Ascending aorta (tissue), 2 donors: ENCODE measurements around the gene ISYNA1. TPM values are rescaled to one million over a fixed set of nuclear protein-coding genes. Genes with fewer than 3 reads are reported as not detected.

ENCODE experiments used
- DNase-seq, 2 donors: peaks; one replicate each; pipeline ENCODE4 v3.0.0-alpha.2; 2019; ENCODE audit warnings: low spot score in 2 of 2
- H3K27ac ChIP-seq, 2 donors: fragments of 200-600 bp; sonication (generic); one replicate each; pipeline ENCODE4 v1.5.1; 2016 to 2017; ENCODE audit warnings: mild to moderate bottlenecking in 1 of 2
- H3K27me3 ChIP-seq: fragments of 200-600 bp; sonication (generic); one replicate; pipeline ENCODE4 v1.5.1; 2017
- H3K36me3 ChIP-seq, 2 donors: fragments of 200-600 bp; sonication (generic); one replicate each; pipeline ENCODE4 v1.5.1; 2016
- H3K4me1 ChIP-seq, 2 donors: fragments of 200-600 bp; sonication (generic); one replicate each; pipeline ENCODE4 v1.5.1; 2016 to 2017; ENCODE audit warnings: mild to moderate bottlenecking in 1 of 2
- H3K4me3 ChIP-seq, 2 donors: fragments of 200-600 bp; sonication (generic); one replicate each; pipeline ENCODE4 v1.5.1; 2016 to 2017; ENCODE audit warnings: mild to moderate bottlenecking in 1 of 2
- H3K9me3 ChIP-seq, 2 donors: fragments of 200-600 bp; sonication (generic); one replicate each; pipeline ENCODE4 v1.5.1; 2016
- CTCF ChIP-seq, 3 experiments: fragments of 200-600 bp in 2 of 3; fragments of 450-650 bp in 1 of 3; sonication (generic) in 2 of 3; IDR thresholded peaks; one replicate each; pipeline ENCODE4 v1.5.1; 2016 to 2019; ENCODE audit warnings: antibody characterized with exemption in 3 of 3, mild to moderate bottlenecking in 1 of 3, moderate library complexity in 1 of 3
- intact Hi-C: fragments of 100-400 bp; cut with DNase I; formaldehyde crosslinking; loops from one replicate; pipeline ENCODE4 v1.15.1; 2023
- total RNA-seq: library from RNA; depleted of rRNA; stranded (reverse); fragments of >200 nt; gene quantifications from one replicate; pipeline ENCODE4 v1.1.0, GENCODE V29; 2016

Gene ISYNA1
- total RNA-seq, 1 donor from 2014 or later, result 93.1 TPM

GRCh38 chr19:18420930-18421329 is 17.0 kb downstream of the ISYNA1 start:
- H3K4me1 ChIP-seq, result peaks cover 12 to 53% of the 10 kb centered on the region in 2 donors
- TF ChIP-seq CTCF (IDR thresholded peaks at IDR 0.05), result no peak
- no peaks in the 10 kb centered on the region for H3K9me3 ChIP-seq
- no peaks in the 10 kb centered on the region for H3K36me3 ChIP-seq
- intact Hi-C loops, result no loop called here
- peak overlapping the region in 1 of 2 donors; percentile 65 for H3K4me3 ChIP-seq
- no peaks in the 10 kb centered on the region for H3K27me3 ChIP-seq
- peak overlapping the region; percentile 74 to 93 for H3K27ac ChIP-seq
- DNase-seq, result no peak

GRCh38 chr19:18419699-18420460 is 18.1 kb downstream of the ISYNA1 start:
- DNase-seq, result no peak
- H3K27me3 ChIP-seq, result no peaks in the 10 kb centered on the region
- no peak for TF ChIP-seq CTCF (IDR thresholded peaks at IDR 0.05)
- H3K27ac ChIP-seq, result peak overlapping the region; percentile 74 to 93
- peak overlapping the region; percentile 65 to 75 for H3K4me3 ChIP-seq
- H3K36me3 ChIP-seq, result no peaks in the 10 kb centered on the region
- peaks cover 15 to 53% of the 10 kb centered on the region in 2 donors for H3K4me1 ChIP-seq
- intact Hi-C loops, result loop anchor here (2.0 to 10.0 kb wide), 4 partner anchors 17 to 315 kb away; partner anchors contain the start of gene RAB3A
- no peaks in the 10 kb centered on the region for H3K9me3 ChIP-seq

GRCh38 chr19:18419195-18419698 is 18.7 kb downstream of the ISYNA1 start, which contains the start of gene SSBP4:
Gene SSBP4 (plus strand): TSS chr19:18419398. CDS start chr19:18419649, 251 bp downstream.
- Histone ChIP-seq H3K27ac (peak within 1 kb of the TSS; percentile 93 to 96), H3K36me3 (no peaks in the 10 kb centered on the region), H3K4me1 (peaks cover 15 to 57% of the 10 kb centered on the region in 2 donors), H3K4me3 (peak within 1 kb of the TSS; percentile 65 to 75), H3K9me3 (no peaks in the 10 kb centered on the region), H3K27me3 (no peaks in the 10 kb centered on the region)
- TF ChIP-seq CTCF (IDR thresholded peaks at IDR 0.05), result peak in 1 of 3 experiments; percentile 76
- peak in 1 of 2 donors; percentile 86 for DNase-seq
- intact Hi-C loops, result loop anchor here (2.0 to 10.0 kb wide), 4 partner anchors 18 to 314 kb away; partner anchors contain the start of gene RAB3A

- Histone ChIP-seq H3K27ac (peak overlapping the region; percentile 93 to 96), H3K9me3 (no peaks in the 10 kb centered on the region), H3K36me3 (no peaks in the 10 kb centered on the region), H3K27me3 (no peaks in the 10 kb centered on the region), H3K4me1 (peaks cover 15 to 55% of the 10 kb centered on the region in 2 donors), H3K4me3 (peak overlapping the region; percentile 65 to 75)
- intact Hi-C loops, result loop anchor here (2.0 to 10.0 kb wide), 4 partner anchors 18 to 314 kb away; partner anchors contain the start of gene RAB3A
- DNase-seq, result peak in 1 of 2 donors; percentile 81
- no peak for TF ChIP-seq CTCF (IDR thresholded peaks at IDR 0.05)
Observed at GRCh38 chr19:18418483-18419194, 19.3 kb downstream of the ISYNA1 start.

GRCh38 chr19:18418029-18418482 is 19.9 kb downstream of the ISYNA1 start:
- DNase-seq, result no peak
- TF ChIP-seq CTCF (IDR thresholded peaks at IDR 0.05), result no peak
- H3K27me3 ChIP-seq, result no peaks in the 10 kb centered on the region
- intact Hi-C loops, result loop anchor here (2.0 to 10.0 kb wide), 4 partner anchors 19 to 313 kb away; partner anchors contain the start of gene RAB3A
- peaks cover 15 to 54% of the 10 kb centered on the region in 2 donors for H3K4me1 ChIP-seq
- H3K27ac ChIP-seq, result peak overlapping the region; percentile 93 to 96
- no peaks in the 10 kb centered on the region for H3K36me3 ChIP-seq
- H3K9me3 ChIP-seq, result no peaks in the 10 kb centered on the region
- H3K4me3 ChIP-seq, result peak overlapping the region; percentile 57 to 65
